ENCODE data around the gene MRGPRD.
"Not testable (repeated sequence)": the region's sequence is repeated elsewhere in the genome, so short reads cannot be mapped to it uniquely, and the experiment has no call there.

Gene MRGPRD

GRCh38 chr11:69000391-69000790 is 19.6 kb upstream of the MRGPRD start:
- POLR2A ChIA-PET, result interaction anchor here (2.2 kb wide), 1 partner anchor 11 kb away, joined by 10 read pairs; no protein-coding TSS in a partner anchor

GRCh38 chr11:68999748-69000355 is 19.1 kb upstream of the MRGPRD start:
- POLR2A ChIA-PET; H3K4me3 ChIP-seq (ENCODE audit: low read depth, low read length); DNase-seq (ENCODE audit: low read depth, low spot score): not testable (repeated sequence)
- CTCF ChIA-PET, result interaction anchor here (1.0 to 4.6 kb wide), 4 partner anchors 8 to 45 kb away, joined by 3 to 37 read pairs (median 4); partner anchors contain the start of gene MRGPRF

More at GRCh38 chr11:69000391-69000790, 19.6 kb upstream of the MRGPRD start:
- H3K4me3 ChIP-seq (ENCODE audit: low read depth, low read length), result no peak overlapping the region
- DNase-seq (ENCODE audit: low read depth, low spot score), result no peak
- TF ChIP-seq, protein P1, sequence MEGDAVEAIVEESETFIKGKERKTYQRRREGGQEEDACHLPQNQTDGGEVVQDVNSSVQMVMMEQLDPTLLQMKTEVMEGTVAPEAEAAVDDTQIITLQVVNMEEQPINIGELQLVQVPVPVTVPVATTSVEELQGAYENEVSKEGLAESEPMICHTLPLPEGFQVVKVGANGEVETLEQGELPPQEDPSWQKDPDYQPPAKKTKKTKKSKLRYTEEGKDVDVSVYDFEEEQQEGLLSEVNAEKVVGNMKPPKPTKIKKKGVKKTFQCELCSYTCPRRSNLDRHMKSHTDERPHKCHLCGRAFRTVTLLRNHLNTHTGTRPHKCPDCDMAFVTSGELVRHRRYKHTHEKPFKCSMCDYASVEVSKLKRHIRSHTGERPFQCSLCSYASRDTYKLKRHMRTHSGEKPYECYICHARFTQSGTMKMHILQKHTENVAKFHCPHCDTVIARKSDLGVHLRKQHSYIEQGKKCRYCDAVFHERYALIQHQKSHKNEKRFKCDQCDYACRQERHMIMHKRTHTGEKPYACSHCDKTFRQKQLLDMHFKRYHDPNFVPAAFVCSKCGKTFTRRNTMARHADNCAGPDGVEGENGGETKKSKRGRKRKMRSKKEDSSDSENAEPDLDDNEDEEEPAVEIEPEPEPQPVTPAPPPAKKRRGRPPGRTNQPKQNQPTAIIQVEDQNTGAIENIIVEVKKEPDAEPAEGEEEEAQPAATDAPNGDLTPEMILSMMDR (IDR thresholded peaks at IDR 0.05; ENCODE audit: insufficient read depth, low read length, missing control alignments), result no peak
- CTCF ChIA-PET, result interaction anchor here (1.0 to 4.6 kb wide), 4 partner anchors 11 to 44 kb away, joined by 3 to 37 read pairs (median 6); partner anchors contain the start of genes MRGPRD and MRGPRF

DNA sequence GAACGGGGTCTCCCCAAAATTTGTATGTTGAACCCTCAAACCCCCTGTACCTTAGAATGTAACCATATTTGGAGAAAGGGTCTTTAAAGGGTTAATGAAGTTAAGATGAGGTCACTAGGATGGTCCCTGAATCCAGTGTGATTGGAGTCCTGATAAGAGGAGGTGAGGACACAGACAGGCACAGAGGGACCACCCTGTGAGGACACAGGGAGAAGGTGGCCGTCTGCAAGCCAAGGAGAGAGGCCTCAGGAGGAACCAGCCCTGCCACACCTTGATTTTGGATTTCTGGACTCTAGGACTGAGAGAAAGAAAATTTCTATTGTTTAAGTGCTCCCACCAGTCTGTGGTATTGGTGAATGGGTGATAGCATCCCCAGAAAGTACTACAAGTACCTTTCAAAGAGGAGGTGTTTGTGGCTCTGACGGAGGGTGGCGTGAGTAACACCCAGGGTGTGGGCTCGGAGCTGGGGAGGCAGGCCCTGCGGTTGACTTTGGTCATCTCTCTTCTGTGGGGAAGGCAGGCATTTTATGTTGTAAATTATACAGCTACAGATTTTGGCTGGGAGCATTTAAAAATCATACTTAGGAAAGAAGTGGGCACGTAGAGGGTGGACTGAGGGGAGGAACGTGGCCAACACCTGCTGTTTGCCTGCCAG is 18.4 kb upstream of the MRGPRD start:
- ChIA-PET CTCF (interaction anchor here (1.0 to 4.6 kb wide), 4 partner anchors 9 to 45 kb away, joined by 3 to 37 read pairs (median 4); partner anchors contain the start of gene MRGPRF), POLR2A (no interaction called here)
- H3K4me3 ChIP-seq (ENCODE audit: low read depth, low read length), result no peak overlapping the region
- DNase-seq (ENCODE audit: low read depth, low spot score), result no peak
- TF ChIP-seq, protein P1 (IDR thresholded peaks at IDR 0.05; ENCODE audit: insufficient read depth, low read length, missing control alignments), result no peak

GRCh38 chr11:68998390-68998911 is 17.7 kb upstream of the MRGPRD start:
- CTCF ChIA-PET, result interaction anchor here (1.3 kb wide), 1 partner anchor 9 kb away, joined by 4 read pairs; no protein-coding TSS in a partner anchor
- DNase-seq (ENCODE audit: low read depth, low spot score), result no peak
- POLR2A ChIA-PET, result no interaction called here

DNA sequence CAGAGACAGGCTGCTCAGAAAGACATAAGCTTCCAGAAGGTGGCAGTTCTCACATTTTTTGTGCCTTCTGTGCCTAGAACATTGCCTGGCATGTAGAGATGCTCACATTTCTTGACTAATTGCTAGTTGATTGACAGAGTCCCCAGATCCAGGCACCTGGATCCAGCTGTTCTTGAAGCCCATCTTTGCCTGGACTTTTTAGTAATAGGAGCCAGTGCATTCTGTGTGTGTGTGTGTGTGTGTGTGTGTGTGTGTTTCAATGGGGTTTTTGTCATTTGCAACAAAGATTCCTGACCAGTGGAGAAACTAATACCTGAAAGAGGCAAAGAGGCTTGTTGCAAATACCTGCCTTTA is 17.2 kb upstream of the MRGPRD start:
- no peak overlapping the region for H3K4me3 ChIP-seq (ENCODE audit: low read depth, low read length)
- POLR2A ChIA-PET, result no interaction called here
- CTCF ChIA-PET, result interaction anchor here (1.3 kb wide), 1 partner anchor 10 kb away, joined by 4 read pairs; no protein-coding TSS in a partner anchor
- no peak for DNase-seq (ENCODE audit: low read depth, low spot score)
- TF ChIP-seq, protein P1 (IDR thresholded peaks at IDR 0.05; ENCODE audit: insufficient read depth, low read length, missing control alignments), result no peak

More at GRCh38 chr11:68998390-68998911, 17.7 kb upstream of the MRGPRD start:
- no peak overlapping the region for H3K4me3 ChIP-seq (ENCODE audit: low read depth, low read length)
- TF ChIP-seq, protein P1 (IDR thresholded peaks at IDR 0.05; ENCODE audit: insufficient read depth, low read length, missing control alignments), result no peak

DNA sequence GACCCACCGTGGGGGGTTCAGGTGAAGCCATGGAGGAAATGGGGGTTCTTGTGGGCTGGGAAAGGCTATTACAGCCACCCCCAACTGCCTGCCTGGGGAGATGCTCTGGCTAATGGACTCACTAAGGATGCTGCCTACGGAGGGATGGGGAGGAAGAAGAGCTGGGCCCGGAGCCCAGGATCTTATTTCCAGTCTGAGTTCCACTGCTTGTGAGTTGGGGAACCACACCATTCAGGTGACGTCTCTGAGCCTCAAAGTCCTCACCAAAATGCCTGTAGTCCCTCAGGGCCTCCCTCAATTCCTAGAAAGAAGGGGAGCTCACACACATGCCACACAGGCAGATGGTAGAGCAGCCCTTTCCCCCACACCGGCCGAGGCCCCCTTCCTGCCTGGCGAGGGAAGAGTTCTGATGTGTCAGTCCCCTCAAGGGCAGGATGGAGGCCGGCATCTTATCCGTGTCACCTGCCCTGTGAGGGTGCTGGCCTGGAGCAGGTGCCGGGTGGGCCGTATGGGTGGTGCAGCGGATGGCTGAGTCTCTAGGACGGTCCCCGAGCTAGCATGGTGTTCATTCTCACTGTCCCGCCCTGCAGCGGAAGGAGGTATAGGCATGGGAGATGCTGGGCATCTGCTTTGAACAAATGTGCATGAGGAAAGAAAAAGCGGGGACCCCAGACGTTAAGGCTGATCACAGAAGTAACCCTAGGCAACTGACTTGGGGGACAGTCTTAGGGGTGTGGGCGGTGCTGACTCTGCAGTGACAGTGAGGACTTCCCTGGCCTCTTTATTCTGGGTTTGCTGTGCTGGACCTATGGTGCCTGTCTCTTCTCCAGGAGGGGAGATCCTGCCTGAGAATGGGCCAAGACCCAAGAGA is 16.6 kb upstream of the MRGPRD start:
- POLR2A ChIA-PET, result no interaction called here

More for the DNA sequence above, 16.6 kb upstream of the MRGPRD start:
- no peak overlapping the region for H3K4me3 ChIP-seq (ENCODE audit: low read depth, low read length)
- no peak for DNase-seq (ENCODE audit: low read depth, low spot score)
- TF ChIP-seq, protein P1 (IDR thresholded peaks at IDR 0.05; ENCODE audit: insufficient read depth, low read length, missing control alignments), result no peak
- CTCF ChIA-PET, result interaction anchor here (1.3 kb wide), 1 partner anchor 10 kb away, joined by 4 read pairs; no protein-coding TSS in a partner anchor

Data from AG04449 (cell line).